GM06990 (cell line): ENCODE data around the gene SLC39A3.

Experiments
- DNase-seq: peaks from one replicate; pipeline ENCODE4 v3.0.0-alpha.2; 2011; ENCODE audit not compliant: insufficient read length; ENCODE audit errors: extremely low read depth
- H3K27me3 ChIP-seq: replicated peaks from 2 replicates; pipeline ENCODE4 v1.6.0; 2011; ENCODE audit warnings: low read length; ENCODE audit not compliant: control insufficient read depth, insufficient read depth
- H3K36me3 ChIP-seq: 2 replicates; pipeline ENCODE4 v1.5.1; 2011; ENCODE audit warnings: low read length; ENCODE audit not compliant: control insufficient read depth, insufficient read depth
- H3K4me3 ChIP-seq: replicated peaks from 2 replicates; pipeline ENCODE4 v1.5.1; 2011; ENCODE audit warnings: low read depth, mild to moderate bottlenecking, control low read depth, low read length
- TF ChIP-seq, protein P1 (sequence below): IDR thresholded peaks from 2 replicates; pipeline ENCODE4 v1.5.1; 2011; ENCODE audit warnings: low read length, control low read depth, mild to moderate bottlenecking, inconsistent platforms; ENCODE audit not compliant: insufficient read depth, poor library complexity, severe bottlenecking

SLC39A3 gene

GRCh38 chr19:2722541-2723344 is 17.1 kb downstream of the SLC39A3 start:
- DNase-seq, result no peak
- H3K27me3 ChIP-seq, result no peaks in the 10 kb centered on the region; the same call in 1 of the 2 replicates
- no peaks in the 10 kb centered on the region for H3K36me3 ChIP-seq
- TF ChIP-seq, protein P1, sequence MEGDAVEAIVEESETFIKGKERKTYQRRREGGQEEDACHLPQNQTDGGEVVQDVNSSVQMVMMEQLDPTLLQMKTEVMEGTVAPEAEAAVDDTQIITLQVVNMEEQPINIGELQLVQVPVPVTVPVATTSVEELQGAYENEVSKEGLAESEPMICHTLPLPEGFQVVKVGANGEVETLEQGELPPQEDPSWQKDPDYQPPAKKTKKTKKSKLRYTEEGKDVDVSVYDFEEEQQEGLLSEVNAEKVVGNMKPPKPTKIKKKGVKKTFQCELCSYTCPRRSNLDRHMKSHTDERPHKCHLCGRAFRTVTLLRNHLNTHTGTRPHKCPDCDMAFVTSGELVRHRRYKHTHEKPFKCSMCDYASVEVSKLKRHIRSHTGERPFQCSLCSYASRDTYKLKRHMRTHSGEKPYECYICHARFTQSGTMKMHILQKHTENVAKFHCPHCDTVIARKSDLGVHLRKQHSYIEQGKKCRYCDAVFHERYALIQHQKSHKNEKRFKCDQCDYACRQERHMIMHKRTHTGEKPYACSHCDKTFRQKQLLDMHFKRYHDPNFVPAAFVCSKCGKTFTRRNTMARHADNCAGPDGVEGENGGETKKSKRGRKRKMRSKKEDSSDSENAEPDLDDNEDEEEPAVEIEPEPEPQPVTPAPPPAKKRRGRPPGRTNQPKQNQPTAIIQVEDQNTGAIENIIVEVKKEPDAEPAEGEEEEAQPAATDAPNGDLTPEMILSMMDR, result no peak
- H3K4me3 ChIP-seq, result no peak overlapping the region

GRCh38 chr19:2721570-2722540 is 18.0 kb downstream of the SLC39A3 start:
- Histone ChIP-seq H3K4me3 (peak overlapping the region; percentile 54), H3K36me3 (no peaks in the 10 kb centered on the region), H3K27me3 (no peaks in the 10 kb centered on the region; the same call in 1 of the 2 replicates)
- DNase-seq, result no peak
- TF ChIP-seq, protein P1, result no peak

DNA sequence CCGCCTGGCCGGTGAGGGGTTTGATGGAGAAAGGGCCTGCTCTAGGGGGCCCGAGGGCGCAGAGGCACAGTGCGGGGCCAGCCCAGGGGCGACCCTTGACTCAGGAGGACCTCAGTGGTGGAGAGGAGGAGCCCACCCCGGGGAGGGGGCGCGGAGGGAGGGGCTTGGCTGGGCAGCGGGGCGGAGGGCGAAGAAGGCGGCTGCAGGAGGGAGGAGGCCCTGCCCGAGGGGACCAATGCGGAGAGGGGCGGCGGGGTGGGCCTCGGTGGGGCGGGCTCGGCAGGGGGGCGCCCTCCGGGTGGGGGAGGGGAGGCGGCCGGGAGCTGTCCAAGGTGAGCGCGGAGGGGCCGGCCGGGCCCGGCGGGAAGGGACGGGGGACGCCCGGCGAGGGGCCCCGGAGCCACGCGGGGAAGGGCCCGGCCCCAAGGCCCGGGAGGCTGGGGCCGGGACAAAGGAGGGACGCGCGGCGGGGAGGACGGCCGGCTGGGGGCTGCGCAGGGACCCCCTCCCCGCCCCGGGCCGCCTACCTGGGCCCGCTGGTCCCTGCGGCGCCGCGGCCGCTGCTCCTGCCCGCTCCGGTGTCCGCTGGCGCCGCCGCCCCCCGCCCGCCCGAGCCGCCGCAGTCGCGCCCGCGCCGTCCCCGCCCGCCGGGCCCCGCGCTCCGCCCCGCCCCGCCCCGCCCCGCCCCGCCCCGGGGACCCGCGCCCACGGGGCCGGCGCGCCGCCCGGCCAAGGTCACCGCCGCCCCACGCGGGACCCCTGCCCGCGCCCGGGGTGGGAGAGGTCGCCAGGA is 18.8 kb downstream of the SLC39A3 start, which contains the start of gene DIRAS1:
TSS of gene DIRAS1 (minus strand) at position 596 of the 793 bp plus-strand sequence. CDS start 3,566 bp downstream, outside the sequence.
- H3K27me3 ChIP-seq, result no peaks in the 10 kb centered on the region; the same call in 1 of the 2 replicates
- DNase-seq, result no peak
- TF ChIP-seq, protein P1, result no peak
- no peaks in the 10 kb centered on the region for H3K36me3 ChIP-seq
- peak within 1 kb of the TSS; percentile 54 for H3K4me3 ChIP-seq

DNA sequence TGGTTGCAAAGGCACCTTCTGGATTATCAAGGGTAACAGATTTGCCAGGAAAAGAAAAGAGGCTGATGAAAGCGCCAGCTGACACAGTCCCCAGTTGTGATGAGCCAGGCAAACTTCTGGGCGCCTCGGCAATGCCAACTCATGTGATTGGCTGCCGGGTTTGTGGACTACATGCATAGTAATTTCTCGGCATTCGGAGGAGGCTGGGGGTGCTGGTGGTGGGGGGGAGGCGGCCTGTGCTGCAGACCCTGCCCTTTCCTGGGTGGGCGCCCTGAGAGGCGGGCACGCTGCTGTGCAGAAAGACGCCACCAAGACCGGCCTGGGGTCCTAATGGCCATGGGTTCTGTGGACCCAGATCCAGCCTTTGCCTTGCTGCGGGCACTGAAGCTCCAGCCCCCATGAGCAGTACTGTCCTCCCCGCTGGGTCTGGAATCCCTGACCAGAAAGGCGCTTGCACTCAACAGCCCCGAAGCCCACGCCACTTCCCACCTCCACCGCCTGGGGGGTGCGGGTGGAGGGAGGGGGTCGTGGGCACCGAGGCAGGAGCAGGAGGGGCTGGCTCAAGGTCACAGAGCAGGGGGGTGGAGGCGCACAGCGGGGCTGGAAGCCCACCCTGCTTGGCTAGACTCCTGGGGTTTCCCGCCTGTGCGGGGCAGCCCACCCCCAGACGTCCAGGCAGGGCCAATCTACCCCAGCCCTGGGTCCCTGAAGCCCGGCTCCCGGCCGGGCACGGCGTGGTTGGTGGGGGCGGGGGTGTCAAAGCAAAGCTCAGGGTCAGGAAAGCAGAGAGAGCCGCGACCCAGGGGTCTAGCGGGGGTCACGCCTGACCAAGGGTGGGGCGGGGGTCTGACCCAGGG is 19.7 kb downstream of the SLC39A3 start:
- H3K4me3 ChIP-seq, result no peak overlapping the region; the same call in 1 of the 2 replicates
- H3K36me3 ChIP-seq, result no peaks in the 10 kb centered on the region
- TF ChIP-seq, protein P1, result no peak
- no peaks in the 10 kb centered on the region; the same call in 1 of the 2 replicates for H3K27me3 ChIP-seq
- DNase-seq, result no peak

DNA sequence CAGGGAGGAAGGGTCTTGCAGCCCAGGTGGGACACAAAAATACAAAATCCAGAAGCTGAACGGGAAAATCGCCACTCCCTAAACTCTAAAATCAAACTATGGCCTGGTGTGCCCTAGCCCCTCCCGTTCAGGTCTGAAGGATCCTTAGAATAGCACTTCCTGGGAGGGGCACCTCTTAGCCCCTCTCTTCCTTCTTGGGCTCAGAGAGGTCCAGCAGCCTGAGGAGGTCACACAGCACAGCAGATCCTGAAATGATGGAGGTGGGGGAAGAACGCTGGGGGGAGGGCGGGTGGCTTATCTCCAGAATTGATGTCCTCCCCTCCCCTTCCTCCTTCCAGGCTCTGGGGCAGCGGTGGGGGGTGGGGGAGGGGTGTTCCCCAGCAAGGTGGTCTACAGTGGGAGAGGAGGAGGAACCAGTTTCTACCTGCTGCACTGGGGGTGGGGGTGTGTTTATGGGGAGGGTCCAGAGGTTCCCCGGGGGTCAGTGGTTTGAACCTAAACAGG is 20.5 kb downstream of the SLC39A3 start:
- TF ChIP-seq, protein P1, result no peak
- Histone ChIP-seq H3K27me3 (no peaks in the 10 kb centered on the region; the same call in 1 of the 2 replicates), H3K36me3 (no peaks in the 10 kb centered on the region), H3K4me3 (no peak overlapping the region)
- DNase-seq, result no peak
